Keratinocyte (primary cell): Measurements from ENCODE around the gene NEK8. TPM values are rescaled to one million over a fixed set of nuclear protein-coding genes. Genes with fewer than 3 reads are reported as not detected.

Experiments
- DNase-seq: peaks from one replicate; pipeline ENCODE4 v3.0.0-alpha.2; 2011; ENCODE audit warnings: low read depth, missing footprints, low spot score
- FAIRE-seq: peaks from 2 replicates; lab custom pipeline; 2011; peaks lifted over from hg19 to GRCh38; lab: Jason Lieb, UNC
- H2AFZ ChIP-seq: 2 replicates; pipeline ENCODE4 v1.6.0; 2012; ENCODE audit warnings: low read length, control low read depth, inconsistent platforms; ENCODE audit not compliant: control insufficient read depth
- H3K27ac ChIP-seq: 2 replicates; pipeline ENCODE4 v1.5.1; 2011; ENCODE audit warnings: low read length; ENCODE audit not compliant: control insufficient read depth, insufficient read depth
- H3K27me3 ChIP-seq: 3 replicates; pipeline ENCODE4 v1.6.0; 2011; ENCODE audit warnings: low read length; ENCODE audit not compliant: control insufficient read depth, insufficient read depth; ENCODE audit errors: extremely low read depth
- H3K36me3 ChIP-seq, 2 experiments: 2 replicates in 1 of 2; 3 replicates in 1 of 2; pipeline ENCODE4 v1.5.1; 2011; ENCODE audit warnings: low read length in 2 of 2, mild to moderate bottlenecking in 1 of 2; ENCODE audit not compliant: control insufficient read depth in 2 of 2, insufficient read depth in 2 of 2; ENCODE audit errors: extremely low read depth in 1 of 2
- H3K4me1 ChIP-seq: 3 replicates; pipeline ENCODE4 v1.5.1; 2011; ENCODE audit warnings: low read length; ENCODE audit not compliant: control insufficient read depth, insufficient read depth; ENCODE audit errors: extremely low read depth
- H3K4me2 ChIP-seq: 3 replicates; pipeline ENCODE4 v1.6.0; 2011; ENCODE audit warnings: low read depth, low read length; ENCODE audit not compliant: control insufficient read depth, insufficient read depth; ENCODE audit errors: extremely low read depth
- H3K4me3 ChIP-seq, 3 experiments: fragments of 200-600 bp in 1 of 3; sonication (generic) in 1 of 3; 2 replicates in 2 of 3; 3 replicates in 1 of 3; pipeline ENCODE4 v1.5.1; 2011 to 2016; ENCODE audit warnings: low read length in 3 of 3, mild to moderate bottlenecking in 3 of 3, control low read depth in 2 of 3, inconsistent platforms in 1 of 3, low read depth in 1 of 3, mixed read lengths in 1 of 3, mixed run types in 1 of 3, moderate library complexity in 1 of 3; ENCODE audit not compliant: control insufficient read depth in 2 of 3, insufficient read depth in 2 of 3; ENCODE audit errors: extremely low read depth in 1 of 3
- H3K79me2 ChIP-seq: 2 replicates; pipeline ENCODE4 v1.6.0; 2012; ENCODE audit warnings: low read length; ENCODE audit not compliant: control insufficient read depth, insufficient read depth
- H3K9ac ChIP-seq: 3 replicates; pipeline ENCODE4 v1.6.0; 2011; ENCODE audit warnings: low read length; ENCODE audit not compliant: control insufficient read depth, insufficient read depth; ENCODE audit errors: extremely low read depth
- H3K9me1 ChIP-seq: 3 replicates; pipeline ENCODE4 v1.6.0; 2011; ENCODE audit warnings: low read length; ENCODE audit not compliant: control insufficient read depth, insufficient read depth; ENCODE audit errors: extremely low read depth
- H3K9me3 ChIP-seq: 2 replicates; pipeline ENCODE4 v1.5.1; 2012; ENCODE audit warnings: low read depth, low read length; ENCODE audit not compliant: control insufficient read depth
- H4K20me1 ChIP-seq: 3 replicates; pipeline ENCODE4 v1.6.0; 2011; ENCODE audit warnings: low read length; ENCODE audit not compliant: control insufficient read depth, insufficient read depth; ENCODE audit errors: extremely low read depth
- CTCF ChIP-seq, 3 experiments: IDR thresholded peaks in 1 of 3; conservative IDR thresholded peaks in 1 of 3; optimal IDR thresholded peaks in 1 of 3; 2 replicates in 2 of 3; 3 replicates in 1 of 3; pipeline versions ENCODE3 to v1.5.1; 2011; ENCODE audit warnings: low read length in 3 of 3, mild to moderate bottlenecking in 3 of 3, moderate library complexity in 2 of 3, control low read depth in 1 of 3, inconsistent platforms in 1 of 3; ENCODE audit not compliant: insufficient read depth in 2 of 3; ENCODE audit errors: extremely low read depth in 1 of 3
- EZH2 ChIP-seq: IDR thresholded peaks from one replicate; pipeline ENCODE4 v1.6.1; 2012; ENCODE audit warnings: inconsistent platforms, mild to moderate bottlenecking, low read length, moderate library complexity
- dilution Hi-C: fragments of 300-500 bp; cut with MboI; formaldehyde crosslinking; loops from one replicate; pipeline ENCODE4 v1.7.0; 2020; ENCODE audit warnings: low sequenced_read_pairs; ENCODE audit not compliant: extremely low pct_ligation_motif_present
- polyA plus RNA-seq, 5 experiments: library from polyadenylated mRNA; depleted of rRNA in 3 of 5; stranded (reverse) in 3 of 5; stranded (forward) in 1 of 5; unstranded in 1 of 5; fragments of >200 nt; gene quantifications; 1 replicate in 1 of 5; 2 replicates in 3 of 5; 3 replicates in 1 of 5; pipeline versions ENCODE4 v1.2.1 to v1.2.3, GENCODE V29; 2011 to 2012; ENCODE audit warnings: missing spikeins in 2 of 5, low read depth in 1 of 5, low replicate concordance in 1 of 5

The NEK8 gene
- polyA plus RNA-seq, 1 donor (not counting 4 experiments of a cell fraction or from before 2014, with no cell fraction given), result 4.1 TPM

DNA sequence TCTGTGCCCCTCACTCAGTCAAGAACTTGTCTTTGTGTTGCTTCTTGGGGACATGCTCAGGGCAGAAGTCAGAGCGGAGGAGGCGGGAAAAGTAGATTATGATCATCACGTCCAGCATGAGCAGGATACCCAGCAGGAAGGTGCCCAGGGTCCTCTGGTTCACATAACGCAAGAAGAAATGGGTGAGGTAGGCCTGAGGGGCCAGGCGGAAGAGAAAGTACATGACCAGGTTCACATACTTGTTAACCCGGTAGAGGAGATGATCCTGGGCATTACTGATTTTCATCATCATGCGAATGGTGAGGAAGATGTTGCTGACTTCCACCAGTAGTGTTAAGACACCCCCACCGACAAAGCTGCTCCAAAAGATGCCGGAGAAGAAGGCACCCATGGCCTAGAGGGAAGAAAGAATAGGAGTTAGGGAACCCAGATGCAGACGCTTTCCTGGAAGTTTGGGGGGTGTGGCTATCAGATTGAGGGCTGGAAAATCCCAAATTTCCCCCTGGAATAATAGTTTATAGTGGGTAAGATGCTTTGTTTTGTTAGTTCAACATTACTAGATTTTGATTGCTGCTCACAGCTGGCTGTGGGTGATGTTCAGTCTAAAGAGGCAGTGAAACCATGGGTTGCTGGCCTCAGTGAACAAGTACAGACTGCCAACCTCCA, 4.0 kb upstream of the NEK8 start:
- Histone ChIP-seq H3K9ac (peak overlapping the region; percentile 98), H3K9me1 (no peaks in the 10 kb centered on the region), H3K36me3 (peaks cover 22 to 41% of the 10 kb centered on the region in 2 experiments), H3K4me1 (peaks cover 53% of the 10 kb centered on the region), H4K20me1 (peaks cover 28% of the 10 kb centered on the region), H2AFZ (no peak overlapping the region), H3K79me2 (peaks cover 37% of the 10 kb centered on the region), H3K4me3 (peak overlapping the region in 1 of 3 experiments; percentile 68), H3K4me2 (peak overlapping the region; percentile 85), H3K9me3 (no peaks in the 10 kb centered on the region), H3K27me3 (no peaks in the 10 kb centered on the region), H3K27ac (peak overlapping the region; percentile 82)
- no peak for DNase-seq
- dilution Hi-C loops, result no loop called here
- no peak for FAIRE-seq
- TF ChIP-seq EZH2 (no peak), CTCF (optimal IDR thresholded peaks at IDR 0.05 in 1 of 3, IDR thresholded peaks at IDR 0.05 in 1 of 3, conservative IDR thresholded peaks at IDR 0.05 in 1 of 3; ENCODE audit: extremely low read depth in 1 of 3, insufficient read depth in 2 of 3, low read length in 3 of 3) (no peak)

- no peak for FAIRE-seq
These were observed 3.4 kb upstream of the NEK8 start for GRCh38 chr17:28725166-28725659.

More at GRCh38 chr17:28725166-28725659, 3.4 kb upstream of the NEK8 start:
- peaks cover 28% of the 10 kb centered on the region for H4K20me1 ChIP-seq
- H3K4me3 ChIP-seq, result peak overlapping the region; percentile 61 to 68 (median 62)
- DNase-seq, result no peak
- no peaks in the 10 kb centered on the region for H3K27me3 ChIP-seq
- peak overlapping the region; percentile 98 for H3K9ac ChIP-seq
- peaks cover 22 to 41% of the 10 kb centered on the region in 2 experiments for H3K36me3 ChIP-seq
- peak overlapping the region; percentile 82 for H3K27ac ChIP-seq
- H3K4me2 ChIP-seq, result peak overlapping the region; percentile 85
- TF ChIP-seq EZH2 (no peak), CTCF (optimal IDR thresholded peaks at IDR 0.05 in 1 of 3, IDR thresholded peaks at IDR 0.05 in 1 of 3, conservative IDR thresholded peaks at IDR 0.05 in 1 of 3; ENCODE audit: extremely low read depth in 1 of 3, insufficient read depth in 2 of 3, low read length in 3 of 3) (peak in 1 of 3 experiments; percentile 25)
- dilution Hi-C loops, result no loop called here
- no peaks in the 10 kb centered on the region for H3K9me3 ChIP-seq
- no peaks in the 10 kb centered on the region for H3K9me1 ChIP-seq
- peaks cover 32% of the 10 kb centered on the region for H3K79me2 ChIP-seq
- peaks cover 53% of the 10 kb centered on the region for H3K4me1 ChIP-seq
- no peak overlapping the region for H2AFZ ChIP-seq
